Endothelial cell (in vitro differentiated cells): Measurements from ENCODE around the gene MATK. TPM values are rescaled to one million over a fixed set of nuclear protein-coding genes. Genes with fewer than 3 reads are reported as not detected.
"Not testable (repeated sequence)": the region's sequence is repeated elsewhere in the genome, so short reads cannot be mapped to it uniquely, and the experiment has no call there.

Experiments
- DNase-seq: peaks from one replicate; pipeline ENCODE4 v3.0.0; 2021; ENCODE audit warnings: low spot score
- H3K27ac Mint-ChIP-seq: one replicate; pipeline ENCODE4 v1.8.0; 2021; ENCODE audit warnings: mixed read lengths, inconsistent platforms; ENCODE audit not compliant: unreplicated experiment
- H3K27me3 Mint-ChIP-seq: one replicate; pipeline ENCODE4 v1.8.0; 2021; ENCODE audit warnings: mild to moderate bottlenecking, moderate library complexity, mixed read lengths, inconsistent platforms; ENCODE audit not compliant: unreplicated experiment
- H3K36me3 Mint-ChIP-seq: one replicate; pipeline ENCODE4 v1.8.0; 2021; ENCODE audit warnings: mild to moderate bottlenecking, low read depth, mixed read lengths, inconsistent platforms; ENCODE audit not compliant: unreplicated experiment
- H3K4me1 Mint-ChIP-seq: one replicate; pipeline ENCODE4 v1.8.0; 2021; ENCODE audit warnings: mild to moderate bottlenecking, mixed read lengths, inconsistent platforms; ENCODE audit not compliant: unreplicated experiment
- H3K4me3 Mint-ChIP-seq: one replicate; pipeline ENCODE4 v1.8.0; 2021; ENCODE audit warnings: mild to moderate bottlenecking, mixed read lengths, inconsistent platforms; ENCODE audit not compliant: unreplicated experiment
- H3K9me3 Mint-ChIP-seq: one replicate; pipeline ENCODE4 v1.8.0; 2021; ENCODE audit warnings: mixed read lengths, inconsistent platforms; ENCODE audit not compliant: unreplicated experiment
- CTCF ChIP-seq: fragments of 200-600 bp; sonication (generic); IDR thresholded peaks from one replicate; pipeline ENCODE4 v1.5.0; 2021; ENCODE audit warnings: antibody characterized with exemption; ENCODE audit not compliant: unreplicated experiment
- total RNA-seq: library from RNA; stranded (reverse); fragmentation: NEBNext Ultra II Directional; extraction: Animal tissue kit (Norgen Biotek cat#: 25700); gene quantifications from one replicate; pipeline ENCODE4 v1.2.1, GENCODE V29; 2021; ENCODE audit not compliant: unreplicated experiment

The MATK gene
- total RNA-seq, 1 donor from 2014 or later = 10.9 TPM

DNA sequence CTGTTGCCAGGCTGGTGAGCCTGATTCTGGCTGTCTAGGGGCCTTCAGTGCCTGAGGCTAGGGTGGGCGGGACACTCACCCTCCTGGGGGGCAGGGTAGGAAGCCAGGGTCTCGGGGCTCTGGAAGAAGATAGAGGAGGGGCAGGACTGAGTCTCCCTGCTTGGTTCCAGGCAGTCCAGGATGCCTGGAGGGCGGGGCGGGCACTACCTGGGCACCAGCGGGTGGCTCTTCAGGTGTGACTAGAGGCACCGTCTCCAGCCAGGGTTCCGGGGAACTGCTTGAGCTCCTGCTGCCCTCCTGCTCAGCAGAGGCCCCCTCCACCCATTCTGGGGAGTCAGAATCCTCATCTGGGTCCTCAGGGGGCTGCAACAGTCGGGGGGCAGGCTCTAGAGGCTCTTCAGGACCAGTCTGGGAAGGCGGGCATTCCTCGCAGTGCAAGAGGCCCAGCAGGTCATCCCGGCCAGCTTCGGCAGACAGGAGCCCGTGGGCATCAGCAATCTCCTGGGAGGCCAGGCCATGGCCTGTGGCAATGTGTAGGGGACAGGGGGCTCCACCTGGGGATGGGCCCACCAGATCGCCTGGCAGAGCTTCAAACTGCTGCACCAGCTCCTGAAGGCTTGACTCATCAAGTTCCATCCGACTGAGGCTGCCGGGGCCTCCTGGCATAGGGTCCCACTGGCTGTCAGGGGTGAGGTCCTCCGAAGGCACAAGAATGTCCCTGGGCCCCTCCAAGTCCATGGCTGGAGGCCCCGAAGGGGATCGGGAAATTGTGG, 26.5 kb downstream of the MATK start:
- Mint-ChIP-seq H3K36me3 (peaks cover 8% of the 10 kb centered on the region), H3K9me3 (no peaks in the 10 kb centered on the region), H3K4me3 (no peak overlapping the region), H3K27me3 (no peaks in the 10 kb centered on the region), H3K4me1 (peaks cover 8% of the 10 kb centered on the region), H3K27ac (no peak overlapping the region)
- TF ChIP-seq CTCF = no peak
- DNase-seq = no peak

DNA sequence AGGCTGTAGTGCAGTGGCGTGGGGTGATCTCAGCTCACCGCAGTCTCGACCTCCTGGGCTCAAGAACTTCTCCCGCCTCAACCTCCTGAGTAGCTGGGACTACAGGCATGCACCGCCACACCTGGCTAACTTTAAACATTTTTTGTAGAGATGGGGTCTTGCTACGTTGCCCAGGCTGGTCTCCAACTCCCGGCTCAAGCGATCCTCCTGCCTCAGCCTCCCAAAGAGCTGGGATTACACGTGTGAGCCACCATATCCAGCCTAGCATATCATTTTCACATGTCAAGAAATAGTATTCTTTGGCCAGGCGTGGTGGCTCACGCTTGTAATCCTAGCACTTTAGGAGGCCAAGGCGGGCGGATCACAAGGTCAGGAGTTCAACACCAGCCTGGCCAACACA, 27.9 kb downstream of the MATK start:
- not testable (repeated sequence) for H3K9me3 Mint-ChIP-seq, H3K27ac Mint-ChIP-seq, H3K4me3 Mint-ChIP-seq, H3K4me1 Mint-ChIP-seq, H3K27me3 Mint-ChIP-seq, DNase-seq
- H3K36me3 Mint-ChIP-seq = peaks cover 11% of the 10 kb centered on the region

- H3K9me3 Mint-ChIP-seq, H3K27ac Mint-ChIP-seq, H3K4me1 Mint-ChIP-seq, H3K27me3 Mint-ChIP-seq, DNase-seq, H3K4me3 Mint-ChIP-seq: not testable (repeated sequence)
- peaks cover 11% of the 10 kb centered on the region for H3K36me3 Mint-ChIP-seq
Observed at GRCh38 chr19:3757705-3758104, 28.5 kb downstream of the MATK start.

GRCh38 chr19:3753631-3754410, 32.4 kb downstream of the MATK start:
- no peaks in the 10 kb centered on the region for H3K4me1 Mint-ChIP-seq
- H3K4me3 Mint-ChIP-seq = no peak overlapping the region
- no peak for DNase-seq
- no peaks in the 10 kb centered on the region for H3K27me3 Mint-ChIP-seq
- H3K9me3 Mint-ChIP-seq = no peaks in the 10 kb centered on the region
- no peak for TF ChIP-seq CTCF
- no peak overlapping the region for H3K27ac Mint-ChIP-seq
- peaks cover 7% of the 10 kb centered on the region for H3K36me3 Mint-ChIP-seq

- Mint-ChIP-seq H3K4me3 (no peak overlapping the region), H3K4me1 (no peaks in the 10 kb centered on the region), H3K27me3 (no peaks in the 10 kb centered on the region), H3K27ac (no peak overlapping the region), H3K9me3 (no peaks in the 10 kb centered on the region), H3K36me3 (peaks cover 7% of the 10 kb centered on the region)
- TF ChIP-seq CTCF = no peak
- DNase-seq = no peak
Observed at GRCh38 chr19:3752492-3752891, 33.7 kb downstream of the MATK start.

DNA sequence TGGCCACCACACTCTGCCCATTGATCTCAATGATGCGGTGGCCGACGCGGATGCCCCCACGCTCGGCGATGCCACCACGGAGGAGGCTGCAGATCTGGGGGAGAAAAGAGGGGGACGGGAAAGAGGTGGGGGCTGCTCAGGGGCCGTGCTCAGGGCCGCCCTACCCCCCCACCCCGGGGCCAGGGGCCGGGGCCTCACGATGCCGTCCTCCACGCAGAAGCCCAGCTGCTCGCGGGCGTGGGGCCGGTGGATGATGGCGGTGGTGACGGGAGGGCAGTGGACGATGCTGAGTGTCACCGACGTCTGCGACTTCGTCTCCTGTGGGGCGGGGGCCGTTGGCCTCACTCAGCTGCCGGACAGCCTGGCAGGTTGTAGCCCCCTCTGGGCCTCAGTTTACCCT, 34.9 kb downstream of the MATK start:
- Mint-ChIP-seq H3K27ac (no peak overlapping the region), H3K27me3 (no peaks in the 10 kb centered on the region), H3K4me3 (no peak overlapping the region), H3K36me3 (peaks cover 7% of the 10 kb centered on the region), H3K9me3 (no peaks in the 10 kb centered on the region), H3K4me1 (no peaks in the 10 kb centered on the region)
- no peak for TF ChIP-seq CTCF
- no peak for DNase-seq
